ENCODE data around the gene NDST3.
"Not testable (repeated sequence)": the region's sequence is repeated elsewhere in the genome, so short reads cannot be mapped to it uniquely, and the experiment has no call there.

The NDST3 gene

GRCh38 chr4:118175506-118175905 lies 141.2 kb downstream of the NDST3 start:
- no peak for DNase-seq (ENCODE audit: low read depth in 2 of 2, low spot score in 1 of 2)

- DNase-seq (ENCODE audit: low read depth in 2 of 2, low spot score in 1 of 2): no peak
Observed at GRCh38 chr4:118177126-118177525, 142.8 kb downstream of the NDST3 start.

- no peak for DNase-seq (ENCODE audit: low read depth in 2 of 2, low spot score in 1 of 2)
Observed at GRCh38 chr4:118180776-118181175, 146.5 kb downstream of the NDST3 start.

GRCh38 chr4:118190903-118191302 lies 156.6 kb downstream of the NDST3 start:
- DNase-seq (ENCODE audit: low read depth in 2 of 2, low spot score in 1 of 2): no peak

GRCh38 chr4:118193421-118193820 lies 159.1 kb downstream of the NDST3 start:
- no peak for DNase-seq (ENCODE audit: low read depth in 2 of 2, low spot score in 1 of 2)

- no peak for DNase-seq (ENCODE audit: low read depth in 2 of 2, low spot score in 1 of 2)
Observed at GRCh38 chr4:118206627-118207026, 172.3 kb downstream of the NDST3 start.

- no peak for DNase-seq (ENCODE audit: low read depth in 2 of 2, low spot score in 1 of 2)
Observed at GRCh38 chr4:118213101-118213500, 178.8 kb downstream of the NDST3 start.

GRCh38 chr4:118215826-118216225 lies 181.5 kb downstream of the NDST3 start:
- no peak for DNase-seq (ENCODE audit: low read depth in 2 of 2, low spot score in 1 of 2)

GRCh38 chr4:118221227-118221800 lies 187.0 kb downstream of the NDST3 start:
- DNase-seq (ENCODE audit: low read depth in 2 of 2, low spot score in 1 of 2): no peak

GRCh38 chr4:118224243-118224829 lies 190.1 kb downstream of the NDST3 start:
- DNase-seq (ENCODE audit: low read depth in 2 of 2, low spot score in 1 of 2): no peak

GRCh38 chr4:118225511-118225910 lies 191.2 kb downstream of the NDST3 start:
- no peak for DNase-seq (ENCODE audit: low read depth in 2 of 2, low spot score in 1 of 2)

- no peak for DNase-seq (ENCODE audit: low read depth in 2 of 2, low spot score in 1 of 2)
Observed at GRCh38 chr4:118226311-118227010, 192.2 kb downstream of the NDST3 start.

- no peak for DNase-seq (ENCODE audit: low read depth in 2 of 2, low spot score in 1 of 2)
Observed at GRCh38 chr4:118235566-118236120, 201.4 kb downstream of the NDST3 start.

GRCh38 chr4:118237531-118237930 lies 203.2 kb downstream of the NDST3 start:
- no peak for DNase-seq (ENCODE audit: low read depth in 2 of 2, low spot score in 1 of 2)

GRCh38 chr4:118249890-118250289 lies 215.6 kb downstream of the NDST3 start:
- DNase-seq (ENCODE audit: low read depth in 2 of 2, low spot score in 1 of 2): no peak

GRCh38 chr4:118254368-118254767 lies 220.1 kb downstream of the NDST3 start:
- no peak for DNase-seq (ENCODE audit: low read depth in 2 of 2, low spot score in 1 of 2)

- no peak for DNase-seq (ENCODE audit: low read depth in 2 of 2, low spot score in 1 of 2)
Observed at GRCh38 chr4:118259111-118259510, 224.8 kb downstream of the NDST3 start.

GRCh38 chr4:118260309-118260708 lies 226.0 kb downstream of the NDST3 start:
- DNase-seq (ENCODE audit: low read depth in 2 of 2, low spot score in 1 of 2): no peak

GRCh38 chr4:118264096-118264495 lies 229.8 kb downstream of the NDST3 start:
- no peak for DNase-seq (ENCODE audit: low read depth in 2 of 2, low spot score in 1 of 2)

- no peak for DNase-seq (ENCODE audit: low read depth in 2 of 2, low spot score in 1 of 2)
Observed at GRCh38 chr4:118265312-118266144, 231.2 kb downstream of the NDST3 start.

- DNase-seq (ENCODE audit: low read depth in 2 of 2, low spot score in 1 of 2): not testable (repeated sequence)
Observed at GRCh38 chr4:118266145-118266496, 231.8 kb downstream of the NDST3 start.

- no peak for DNase-seq (ENCODE audit: low read depth in 2 of 2, low spot score in 1 of 2)
Observed at GRCh38 chr4:118268780-118269179, 234.5 kb downstream of the NDST3 start.
